SU-DHL-6 (cell line): ENCODE measurements around the gene GRPR.

Experiments used
- H2AFZ ChIP-seq: fragments of 200-600 bp; sonication (generic); 2 replicates; pipeline ENCODE4 v1.6.1; 2014; ENCODE audit warnings: low read depth, mild to moderate bottlenecking, moderate library complexity, mixed read lengths, antibody characterized with exemption, low read length; ENCODE audit not compliant: severe bottlenecking
- H3F3A ChIP-seq: fragments of 200-600 bp; shearing (Covaris generic); 2 replicates; pipeline ENCODE4 v1.6.0; 2016; ENCODE audit warnings: antibody characterized with exemption, mild to moderate bottlenecking; ENCODE audit not compliant: insufficient read depth
- H3K27ac ChIP-seq: fragments of 200-600 bp; sonication (generic); 2 replicates; pipeline ENCODE4 v1.5.1; 2016; ENCODE audit warnings: low read depth, mild to moderate bottlenecking, low read length, moderate library complexity, mixed read lengths
- H3K27me3 ChIP-seq: fragments of 200-600 bp; sonication (generic), shearing (Covaris generic); 2 replicates; pipeline ENCODE4 v1.6.0; 2014; ENCODE audit warnings: mild to moderate bottlenecking, low read length
- H3K36me3 ChIP-seq: fragments of 200-600 bp; sonication (generic); 2 replicates; pipeline ENCODE4 v1.6.1; 2014; ENCODE audit warnings: mild to moderate bottlenecking, low read length, mixed read lengths
- H3K4me2 ChIP-seq: fragments of 300-600, 200-600 bp; shearing (Covaris generic), sonication (generic); 2 replicates; pipeline ENCODE4 v1.6.0; 2014; ENCODE audit warnings: low read length, low read depth, mild to moderate bottlenecking; ENCODE audit not compliant: poor library complexity, severe bottlenecking
- H3K4me3 ChIP-seq: fragments of 200-600 bp; sonication (generic); 2 replicates; pipeline ENCODE4 v1.5.1; 2014; ENCODE audit warnings: antibody characterized with exemption, low read length, mild to moderate bottlenecking, mixed read lengths; ENCODE audit not compliant: insufficient read depth, poor library complexity, severe bottlenecking
- H3K79me2 ChIP-seq: fragments of 200-600 bp; sonication (generic); 2 replicates; pipeline ENCODE4 v1.6.1; 2014; ENCODE audit warnings: mild to moderate bottlenecking, low read length, moderate library complexity; ENCODE audit not compliant: insufficient read depth
- H3K9ac ChIP-seq: fragments of 200-600 bp; sonication (generic); 2 replicates; pipeline ENCODE4 v1.7.0; 2014; ENCODE audit warnings: mild to moderate bottlenecking, low read length
- H3K9me2 ChIP-seq: fragments of 200-600 bp; sonication (generic); replicated peaks from 2 replicates; pipeline ENCODE4 v1.6.1; 2014; ENCODE audit warnings: low read length; ENCODE audit not compliant: insufficient read depth
- H3K9me3 ChIP-seq: fragments of 200-600 bp; sonication (generic); 2 replicates; pipeline ENCODE4 v1.6.1; 2014; ENCODE audit warnings: low read length, mixed read lengths; ENCODE audit not compliant: insufficient read depth
- H4K20me1 ChIP-seq: fragments of 200-600 bp; sonication (generic); 2 replicates; pipeline ENCODE4 v1.6.1; 2014; ENCODE audit warnings: low read depth, mild to moderate bottlenecking, antibody characterized with exemption, low read length, moderate library complexity, mixed read lengths
- CTCF ChIP-seq: fragments of 200-600 bp; sonication (generic); IDR thresholded peaks from one replicate; pipeline ENCODE4 v1.5.1; 2017; ENCODE audit warnings: antibody characterized with exemption, mild to moderate bottlenecking, low read length, moderate library complexity; ENCODE audit not compliant: insufficient read depth, poor library complexity, severe bottlenecking
- EZH2phosphoT487 ChIP-seq: fragments of 200-600 bp; sonication (generic), shearing (Covaris generic); conservative IDR thresholded peaks from 2 replicates; pipeline ENCODE4 v1.6.1; 2018; ENCODE audit warnings: mild to moderate bottlenecking, antibody characterized with exemption, low read length, moderate library complexity, mixed read lengths

Gene GRPR

GRCh38 chrX:16134936-16135335 lies 11.6 kb downstream of the GRPR start:
- Histone ChIP-seq H3K4me2 (no peak overlapping the region), H3K27me3 (no peaks in the 10 kb centered on the region), H2AFZ (no peak overlapping the region)

GRCh38 chrX:16136080-16136479 lies 12.7 kb downstream of the GRPR start:
- Histone ChIP-seq H3K9me3 (no peaks in the 10 kb centered on the region), H3K27ac (no peak overlapping the region), H3K9ac (no peak overlapping the region), H3K4me2 (no peak overlapping the region), H2AFZ (no peak overlapping the region), H3K4me3 (no peak overlapping the region), H3K9me2 (no peaks in the 10 kb centered on the region), H3K79me2 (no peaks in the 10 kb centered on the region), H4K20me1 (no peaks in the 10 kb centered on the region), H3F3A (no peaks in the 10 kb centered on the region), H3K36me3 (no peaks in the 10 kb centered on the region), H3K27me3 (no peaks in the 10 kb centered on the region)
- no peak for TF ChIP-seq EZH2phosphoT487
- TF ChIP-seq CTCF = no peak

More at GRCh38 chrX:16134936-16135335, 11.6 kb downstream of the GRPR start:
- H3F3A ChIP-seq = no peaks in the 10 kb centered on the region
- H3K27ac ChIP-seq = no peak overlapping the region
- no peaks in the 10 kb centered on the region for H3K9me3 ChIP-seq
- H3K36me3 ChIP-seq = no peaks in the 10 kb centered on the region
- TF ChIP-seq CTCF (no peak), EZH2phosphoT487 (no peak)
- H3K9ac ChIP-seq = no peak overlapping the region
- no peaks in the 10 kb centered on the region for H3K79me2 ChIP-seq
- H4K20me1 ChIP-seq = no peaks in the 10 kb centered on the region
- H3K9me2 ChIP-seq = no peaks in the 10 kb centered on the region
- no peak overlapping the region for H3K4me3 ChIP-seq

GRCh38 chrX:16137416-16138107 lies 14.2 kb downstream of the GRPR start:
- Histone ChIP-seq H3K27me3 (no peaks in the 10 kb centered on the region), H3K9me3 (no peaks in the 10 kb centered on the region), H3K4me2 (peak overlapping the region; percentile 29), H3K9ac (no peak overlapping the region), H2AFZ (peak overlapping the region; percentile 79), H4K20me1 (no peaks in the 10 kb centered on the region), H3K79me2 (no peaks in the 10 kb centered on the region), H3F3A (no peaks in the 10 kb centered on the region), H3K9me2 (no peaks in the 10 kb centered on the region), H3K4me3 (no peak overlapping the region), H3K27ac (no peak overlapping the region), H3K36me3 (no peaks in the 10 kb centered on the region)
- TF ChIP-seq EZH2phosphoT487 (no peak), CTCF (no peak)
